Suppressor macrophage treated with lipopolysaccharide for 1 hour (primary cell): ENCODE results near the gene PPP2R5E.

Experiments used
- DNase-seq, 3 donors: peaks; one replicate each; pipeline ENCODE4 v3.0.0-alpha.2; 2020 to 2022

The PPP2R5E gene

DNA sequence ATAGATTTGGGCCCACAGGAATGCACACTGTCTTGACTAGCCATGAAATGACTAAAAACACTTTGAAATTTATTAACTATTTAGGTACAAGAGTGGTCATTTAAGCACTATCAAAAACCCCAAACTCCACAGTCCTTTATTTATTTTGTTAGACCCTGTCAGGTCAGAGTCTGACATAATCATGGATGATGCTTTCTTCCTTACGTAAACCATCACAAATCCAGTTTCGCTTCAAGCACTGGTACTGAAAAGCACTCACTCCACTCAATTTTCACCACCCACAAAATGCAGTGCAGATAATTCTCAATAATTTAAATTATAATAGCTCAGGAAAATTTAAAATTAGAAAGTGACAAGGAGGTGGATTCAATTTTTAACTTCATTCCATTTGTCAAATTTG lies 25.8 kb downstream of the PPP2R5E start:
- DNase-seq, result no peak

DNA sequence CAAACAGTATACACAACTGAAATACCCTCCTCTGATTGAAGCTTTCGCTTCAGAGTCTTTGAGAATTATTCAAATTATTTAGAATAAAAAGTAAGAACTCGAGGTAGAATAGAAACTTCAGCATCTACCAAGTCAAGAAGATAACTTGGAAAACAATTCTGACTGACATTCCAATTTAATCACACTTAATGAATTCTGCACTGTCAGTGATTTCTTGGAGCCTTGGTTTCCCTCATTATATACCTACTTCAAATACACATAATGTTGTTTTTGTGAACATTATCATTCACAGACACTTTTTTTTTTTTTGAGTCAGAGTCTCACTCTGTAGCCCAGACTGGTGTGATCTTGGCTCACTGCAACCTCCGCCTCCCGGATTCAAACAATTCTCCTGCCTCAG lies 27.9 kb downstream of the PPP2R5E start:
- DNase-seq, result no peak

GRCh38 chr14:63513756-63514155 lies 29.4 kb downstream of the PPP2R5E start:
- no peak for DNase-seq

GRCh38 chr14:63512861-63513260 lies 30.3 kb downstream of the PPP2R5E start:
- DNase-seq, result no peak

GRCh38 chr14:63510538-63510937 lies 32.6 kb downstream of the PPP2R5E start:
- DNase-seq, result no peak

DNA sequence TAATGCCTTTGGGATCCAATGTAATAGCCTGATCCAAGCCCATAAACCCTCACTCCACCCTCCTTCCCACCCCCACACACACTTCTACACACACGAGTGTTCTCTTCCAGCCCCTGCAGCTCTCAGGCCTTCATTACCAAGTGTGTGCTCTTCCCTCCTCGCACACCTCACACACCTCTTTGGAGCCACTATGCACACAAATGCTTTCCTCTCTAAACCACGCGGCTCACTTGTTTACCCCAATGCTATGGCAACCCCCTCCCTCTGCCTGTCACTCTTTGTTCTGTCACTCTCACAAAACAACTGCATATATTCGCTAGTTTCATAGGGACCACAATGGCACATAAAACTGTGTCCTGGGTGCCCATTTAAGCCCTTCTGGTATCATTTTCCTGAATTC lies 35.1 kb downstream of the PPP2R5E start:
- DNase-seq, result no peak

DNA sequence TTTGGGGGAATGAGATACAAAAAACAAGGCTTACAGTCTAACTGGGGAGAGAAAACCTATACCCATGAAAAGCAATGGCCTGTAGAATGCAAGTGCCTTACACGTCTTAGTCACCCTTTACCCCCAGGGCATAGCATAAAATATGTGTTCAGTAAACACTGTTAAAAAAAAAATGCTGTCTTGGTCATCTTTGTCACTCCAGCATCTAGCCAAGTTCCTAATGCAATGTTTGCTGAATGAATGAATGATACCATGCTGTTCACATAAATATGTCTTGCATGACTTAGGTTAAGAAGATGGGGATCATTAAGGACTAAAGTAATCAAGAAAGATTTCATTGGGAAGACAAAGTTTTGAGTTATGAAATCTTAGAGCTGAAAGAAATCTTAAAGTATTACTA lies 38.5 kb downstream of the PPP2R5E start:
- DNase-seq, result no peak

DNA sequence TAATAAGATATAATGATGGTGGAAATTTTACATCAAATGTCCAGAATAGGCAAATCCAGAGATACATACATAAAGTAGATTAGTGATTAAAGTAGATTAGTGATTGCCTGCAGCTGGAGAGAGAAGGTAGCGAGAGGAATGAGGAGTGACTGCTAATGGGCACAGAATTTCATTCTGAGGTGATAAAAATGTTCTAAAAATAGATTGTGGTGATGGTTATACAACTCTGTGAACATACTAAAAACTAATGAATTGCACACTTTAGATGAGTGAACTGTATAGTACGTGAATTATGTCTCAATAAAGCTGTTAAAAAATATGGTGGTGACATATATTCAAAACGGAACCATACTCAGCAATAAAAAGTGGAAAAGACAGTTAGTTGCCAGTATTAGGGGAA lies 41.7 kb downstream of the PPP2R5E start:
- DNase-seq, result no peak

GRCh38 chr14:63499701-63500250 lies 43.4 kb downstream of the PPP2R5E start:
- no peak for DNase-seq

GRCh38 chr14:63496837-63497400 lies 46.3 kb downstream of the PPP2R5E start:
- no peak for DNase-seq

DNA sequence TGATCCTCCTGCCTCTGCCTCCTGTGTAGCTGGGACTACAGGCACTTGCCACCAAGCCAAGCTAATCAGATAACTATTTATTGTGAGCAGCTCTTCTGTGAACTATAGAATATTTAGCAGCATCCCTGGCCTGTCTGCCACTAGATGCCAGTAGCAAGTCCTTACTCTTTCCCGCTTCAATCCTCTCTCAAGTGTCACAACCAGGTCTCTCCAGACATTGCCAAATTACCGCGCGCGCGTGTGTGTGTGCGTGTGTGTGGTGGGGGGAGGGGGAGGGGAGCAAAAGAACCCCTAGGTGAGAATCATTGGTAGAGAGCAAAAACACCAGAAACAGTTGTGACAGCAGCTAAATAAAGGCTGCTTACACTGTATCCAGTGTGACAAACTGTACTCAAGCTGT lies 49.9 kb downstream of the PPP2R5E start:
- no peak for DNase-seq

DNA sequence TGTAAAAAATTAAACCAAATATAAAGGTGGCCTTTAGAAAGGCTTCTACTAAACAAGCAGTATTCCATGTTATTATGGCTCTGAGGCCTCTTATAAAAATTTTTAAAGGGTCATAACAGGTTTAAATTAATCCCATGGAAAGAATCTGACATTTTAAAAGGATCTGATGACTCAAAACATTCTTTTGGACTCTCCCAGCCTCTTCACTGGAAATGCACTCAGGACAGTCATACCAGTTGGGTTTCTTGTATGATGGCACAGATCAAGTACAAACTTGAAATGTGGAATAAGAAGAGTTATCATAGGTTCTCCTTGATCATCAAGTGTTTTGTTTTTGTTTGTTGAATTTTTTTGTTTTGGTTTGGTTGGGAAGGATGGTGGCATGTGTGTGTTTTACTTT lies 50.8 kb downstream of the PPP2R5E start:
- no peak for DNase-seq

GRCh38 chr14:63487724-63488123 lies 55.5 kb downstream of the PPP2R5E start:
- DNase-seq, result peak in 2 of 3 donors; percentile 31 to 45

- DNase-seq, result no peak
Observed at GRCh38 chr14:63486738-63487137, 56.4 kb downstream of the PPP2R5E start.

DNA sequence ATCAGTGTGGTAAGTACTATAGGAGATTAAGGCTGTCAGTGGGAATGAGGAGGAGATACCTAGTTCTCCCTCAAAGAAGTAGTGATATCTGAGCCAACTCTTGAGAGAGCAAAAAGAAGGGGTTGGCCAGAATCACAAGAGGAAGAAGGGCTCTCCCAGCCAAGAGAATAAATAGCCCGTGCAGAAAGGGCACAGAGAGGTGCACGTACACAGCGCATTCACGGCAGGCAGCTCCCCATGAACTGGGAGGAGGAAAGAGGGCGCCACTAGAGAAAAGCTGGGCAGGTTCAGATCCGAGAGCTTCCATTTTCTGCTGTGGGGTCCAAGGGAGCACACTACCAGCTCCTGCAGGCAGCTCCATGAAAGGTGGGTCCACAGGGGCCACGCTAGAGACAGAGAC lies 59.9 kb downstream of the PPP2R5E start:
- no peak for DNase-seq

DNA sequence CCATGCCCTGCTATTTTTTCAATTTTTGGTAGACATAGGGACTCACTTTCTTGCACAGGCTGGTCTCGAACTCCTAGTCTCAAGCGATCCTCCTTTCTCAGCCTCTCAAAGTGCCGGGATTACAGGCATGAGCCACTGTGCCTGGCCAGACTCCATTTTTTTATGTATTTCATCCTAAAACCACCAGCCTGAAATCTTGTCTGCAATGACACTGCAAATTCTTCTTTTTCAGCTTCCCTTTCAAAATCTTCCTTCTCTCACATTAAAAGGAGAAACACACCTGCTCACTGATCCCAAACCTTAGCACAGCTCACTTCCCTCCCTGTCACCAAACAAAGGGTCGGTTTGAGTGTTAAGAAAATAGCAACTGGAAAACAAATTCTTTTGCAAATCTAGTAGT lies 62.6 kb downstream of the PPP2R5E start:
- DNase-seq, result no peak

GRCh38 chr14:63478437-63478852 lies 64.7 kb downstream of the PPP2R5E start:
- no peak for DNase-seq

GRCh38 chr14:63478010-63478409 lies 65.2 kb downstream of the PPP2R5E start:
- peak; percentile 41 to 69 (median 58) for DNase-seq

DNA sequence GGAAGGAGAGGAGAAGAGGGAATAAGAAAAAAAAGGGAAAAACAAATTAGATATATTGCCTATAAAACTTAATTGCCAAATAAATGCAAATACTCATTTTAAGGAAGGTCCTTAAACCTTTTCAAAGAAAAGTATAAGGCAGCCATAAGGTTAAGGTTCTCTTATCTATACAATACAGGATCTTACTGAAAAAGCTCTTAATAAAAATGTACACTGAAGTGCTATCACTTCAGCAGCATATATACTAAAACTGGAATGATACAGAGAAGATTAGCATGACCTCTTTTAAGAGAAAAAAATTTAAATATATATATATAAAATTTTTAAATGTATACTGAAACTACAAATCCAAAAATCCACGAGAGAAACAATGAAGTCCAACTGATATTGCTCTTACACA lies 65.6 kb downstream of the PPP2R5E start:
- DNase-seq, result no peak

- no peak for DNase-seq
Observed at GRCh38 chr14:63475761-63476160, 67.4 kb downstream of the PPP2R5E start.

DNA sequence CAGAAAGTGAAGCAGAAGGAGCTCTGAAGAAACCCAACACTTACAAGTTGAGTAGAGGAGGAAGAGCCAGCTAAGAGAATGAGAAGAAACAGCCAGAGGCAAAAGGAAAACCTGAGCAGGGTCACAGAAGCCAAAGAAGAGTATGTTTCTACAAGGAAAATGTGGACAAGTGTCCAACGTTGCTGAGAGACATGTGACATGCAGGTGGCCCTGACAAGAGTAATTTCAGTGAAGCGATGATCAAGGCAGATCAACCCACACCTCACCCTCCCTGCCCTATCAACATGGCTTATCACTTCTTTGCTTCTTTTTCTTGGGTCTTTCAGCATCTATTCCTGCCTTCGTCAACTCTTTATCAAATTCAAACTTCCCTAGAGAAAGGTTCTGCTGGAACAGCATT lies 68.3 kb downstream of the PPP2R5E start:
- DNase-seq, result no peak

GRCh38 chr14:63474111-63474510 lies 69.1 kb downstream of the PPP2R5E start:
- no peak for DNase-seq

DNA sequence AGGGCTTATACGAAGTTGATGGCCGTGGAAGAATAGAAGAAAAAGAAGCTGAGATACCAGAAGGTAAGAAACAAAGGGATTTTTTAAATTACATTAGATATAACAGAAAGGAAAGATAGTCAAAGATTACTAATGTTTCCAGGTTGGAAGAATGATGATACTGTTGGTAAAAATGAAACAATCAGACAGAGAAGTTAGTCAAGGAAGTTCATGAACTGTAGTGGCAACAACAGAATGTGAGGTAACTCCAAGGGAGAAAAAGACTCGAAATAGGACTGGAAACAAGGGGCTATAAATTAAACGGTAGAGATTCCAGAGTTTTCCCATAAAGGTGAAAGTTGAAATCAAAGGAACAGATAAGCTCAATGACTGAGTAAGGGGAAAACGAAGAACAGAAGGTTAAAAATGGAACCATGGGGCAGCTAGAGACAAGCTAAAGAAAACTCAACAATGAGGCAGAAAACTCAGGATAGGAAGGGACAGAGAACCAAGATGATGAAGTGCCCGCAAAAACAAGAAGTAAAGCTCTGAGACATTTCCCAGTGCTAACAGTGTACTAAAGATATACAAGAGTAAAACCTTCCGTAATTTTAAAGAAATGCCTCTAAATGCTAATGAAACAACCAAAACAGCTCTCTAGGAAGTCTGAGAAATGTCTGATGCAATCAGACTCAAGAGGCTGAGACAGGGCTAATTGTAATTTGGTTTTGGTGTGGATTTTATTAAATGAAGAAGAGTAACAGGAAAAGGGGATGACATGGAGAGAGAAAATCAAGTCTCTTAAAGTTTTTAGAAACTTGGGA lies 70.0 kb downstream of the PPP2R5E start:
- peak; percentile 30 to 68 (median 61) for DNase-seq
